Colonic mucosa (tissue), 4 donors: ENCODE results near the gene LCN15. TPM values are rescaled to one million over a fixed set of nuclear protein-coding genes. Genes with fewer than 3 reads are reported as not detected.

Experiments used
- DNase-seq: peaks from one replicate; pipeline ENCODE4 v3.0.0-alpha.2; 2020
- H3K27ac ChIP-seq: fragments of 200-600 bp; one replicate; pipeline ENCODE4 v1.8.0; 2021
- H3K27me3 ChIP-seq: fragments of 200-600 bp; one replicate; pipeline ENCODE4 v1.8.0; 2021
- H3K36me3 ChIP-seq: fragments of 200-600 bp; one replicate; pipeline ENCODE4 v1.8.0; 2021
- H3K4me1 ChIP-seq: fragments of 200-600 bp; one replicate; pipeline ENCODE4 v1.8.0; 2021; ENCODE audit warnings: mild to moderate bottlenecking
- H3K4me3 ChIP-seq: fragments of 200-600 bp; one replicate; pipeline ENCODE4 v1.8.0; 2021
- H3K9ac ChIP-seq, 2 donors: one replicate each; pipeline ENCODE4 v1.7.0; 2013; ENCODE audit warnings: control low read depth in 2 of 2, low read depth in 2 of 2, low read length in 2 of 2
- H3K9me3 ChIP-seq: fragments of 200-600 bp; one replicate; pipeline ENCODE4 v1.8.0; 2021
- CTCF ChIP-seq: fragments of 200-600 bp; IDR thresholded peaks from one replicate; pipeline ENCODE4 v1.8.0; 2022; ENCODE audit warnings: antibody characterized with exemption, mild to moderate bottlenecking
- intact Hi-C: fragments of 100-400 bp; cut with DNase I; formaldehyde crosslinking; loops from one replicate; pipeline ENCODE4 v1.14.1; 2022
- total RNA-seq, 2 donors: library from RNA; stranded (reverse); fragmentation: NEBNext Ultra II Directional in 1 of 2; extraction: Animal tissue kit (Norgen Biotek cat#: 25700) in 1 of 2; gene quantifications; one replicate each; pipeline ENCODE4 v1.2.1, GENCODE V29; 2021
- donor health status: healthy.
- donor health status: DM: no; HTN: no; CAD: no.
- donor health status: DM: no; HTN: no; CAD: no.

LCN15 gene
- total RNA-seq, 2 donors from 2014 or later: 3.4 TPM; not detected in 1

GRCh38 chr9:136748201-136748600, 16.1 kb downstream of the LCN15 start, which contains the start of gene LCN6:
Gene LCN6, minus strand, starts transcription at chr9:136748525. Its CDS starts 42 bp downstream, at chr9:136748483.
- intact Hi-C loops: no loop called here

GRCh38 chr9:136747161-136748060, 16.9 kb downstream of the LCN15 start:
- no peak for TF ChIP-seq CTCF
- H3K27me3 ChIP-seq: peaks cover 9% of the 10 kb centered on the region
- H3K9ac ChIP-seq: no peak overlapping the region
- H3K4me1 ChIP-seq: no peaks in the 10 kb centered on the region
- no peak for DNase-seq
- no peaks in the 10 kb centered on the region for H3K9me3 ChIP-seq
- H3K36me3 ChIP-seq: no peaks in the 10 kb centered on the region
- intact Hi-C loops: no loop called here
- H3K4me3 ChIP-seq: no peak overlapping the region
- no peak overlapping the region for H3K27ac ChIP-seq

More at GRCh38 chr9:136748201-136748600, 16.1 kb downstream of the LCN15 start, which contains the start of gene LCN6:
- Histone ChIP-seq H3K4me1 (no peaks in the 10 kb centered on the region), H3K36me3 (no peaks in the 10 kb centered on the region), H3K27ac (no peak within 1 kb of the TSS), H3K4me3 (no peak within 1 kb of the TSS), H3K27me3 (peaks cover under 1% of the 10 kb centered on the region), H3K9me3 (no peaks in the 10 kb centered on the region), H3K9ac (no peak within 1 kb of the TSS)
- DNase-seq: no peak
- TF ChIP-seq CTCF: no peak

- Histone ChIP-seq H3K36me3 (no peaks in the 10 kb centered on the region), H3K4me1 (no peaks in the 10 kb centered on the region), H3K27me3 (peaks cover 17% of the 10 kb centered on the region), H3K9me3 (no peaks in the 10 kb centered on the region), H3K9ac (no peak overlapping the region), H3K4me3 (no peak overlapping the region), H3K27ac (no peak overlapping the region)
- intact Hi-C loops: no loop called here
- no peak for TF ChIP-seq CTCF
- DNase-seq: no peak
Observed at GRCh38 chr9:136746621-136747020, 17.7 kb downstream of the LCN15 start.

GRCh38 chr9:136746155-136746490, 18.2 kb downstream of the LCN15 start:
- no peak overlapping the region for H3K9ac ChIP-seq
- DNase-seq: no peak
- no peak for TF ChIP-seq CTCF
- no peak overlapping the region for H3K4me3 ChIP-seq
- H3K4me1 ChIP-seq: no peaks in the 10 kb centered on the region
- no peak overlapping the region for H3K27ac ChIP-seq
- intact Hi-C loops: no loop called here
- H3K9me3 ChIP-seq: no peaks in the 10 kb centered on the region
- H3K36me3 ChIP-seq: no peaks in the 10 kb centered on the region
- peaks cover 22% of the 10 kb centered on the region for H3K27me3 ChIP-seq

- no peak for DNase-seq
- Histone ChIP-seq H3K27ac (no peak overlapping the region), H3K4me3 (no peak overlapping the region), H3K9ac (no peak overlapping the region), H3K9me3 (no peaks in the 10 kb centered on the region), H3K36me3 (no peaks in the 10 kb centered on the region), H3K4me1 (no peaks in the 10 kb centered on the region), H3K27me3 (peaks cover 27% of the 10 kb centered on the region)
- no peak for TF ChIP-seq CTCF
- intact Hi-C loops: no loop called here
Observed at GRCh38 chr9:136745389-136746154, 18.7 kb downstream of the LCN15 start.
